ENCODE measurements around the gene TENM4. TPM values are rescaled to one million over a fixed set of nuclear protein-coding genes. Genes with fewer than 3 reads are reported as not detected.
A peak's percentile ranks its signal among the peaks of the same experiment; 100 is the strongest.

TENM4 gene
- total and polyA plus RNA-seq, 11 donors = 0.08 to 6.4 (median 1.0) TPM

DNA sequence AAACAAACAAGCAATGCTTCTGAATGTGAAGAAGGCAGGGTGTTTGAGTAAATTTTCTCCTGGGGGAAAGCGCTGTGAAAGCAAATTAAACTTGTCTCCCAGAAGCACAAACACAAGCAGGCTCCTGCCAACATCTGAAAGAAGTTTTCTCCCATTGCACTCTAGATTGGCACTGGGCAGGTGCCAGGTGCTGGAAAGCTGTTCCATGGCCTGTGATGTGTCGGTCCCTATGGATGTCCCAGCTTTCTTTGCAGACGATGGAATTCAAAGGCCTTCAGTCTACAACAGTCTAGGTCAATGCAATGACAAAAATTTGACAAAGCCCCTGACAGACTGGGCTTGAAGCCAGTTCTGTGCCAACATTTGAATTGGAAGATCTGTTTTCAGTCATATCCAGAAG is 620.1 kb downstream of the TENM4 start:
- H3K4me1 ChIP-seq = peaks cover 0 to 13% (median 0%) of the 10 kb centered on the region in 12 donors
- no peak for ATAC-seq
- intact Hi-C loops (cut with DNase I) = no loop called here
- H3K27ac ChIP-seq = no peak overlapping the region
- no peaks in the 10 kb centered on the region for H3K27me3 ChIP-seq
- H3K36me3 ChIP-seq = no peaks in the 10 kb centered on the region
- H3K4me3 ChIP-seq = no peak overlapping the region
- H3K9me3 ChIP-seq = no peaks in the 10 kb centered on the region
- DNase-seq = no peak
- no peak for TF ChIP-seq POLR2A (IDR thresholded peaks at IDR 0.05)
- TF ChIP-seq, protein P1, sequence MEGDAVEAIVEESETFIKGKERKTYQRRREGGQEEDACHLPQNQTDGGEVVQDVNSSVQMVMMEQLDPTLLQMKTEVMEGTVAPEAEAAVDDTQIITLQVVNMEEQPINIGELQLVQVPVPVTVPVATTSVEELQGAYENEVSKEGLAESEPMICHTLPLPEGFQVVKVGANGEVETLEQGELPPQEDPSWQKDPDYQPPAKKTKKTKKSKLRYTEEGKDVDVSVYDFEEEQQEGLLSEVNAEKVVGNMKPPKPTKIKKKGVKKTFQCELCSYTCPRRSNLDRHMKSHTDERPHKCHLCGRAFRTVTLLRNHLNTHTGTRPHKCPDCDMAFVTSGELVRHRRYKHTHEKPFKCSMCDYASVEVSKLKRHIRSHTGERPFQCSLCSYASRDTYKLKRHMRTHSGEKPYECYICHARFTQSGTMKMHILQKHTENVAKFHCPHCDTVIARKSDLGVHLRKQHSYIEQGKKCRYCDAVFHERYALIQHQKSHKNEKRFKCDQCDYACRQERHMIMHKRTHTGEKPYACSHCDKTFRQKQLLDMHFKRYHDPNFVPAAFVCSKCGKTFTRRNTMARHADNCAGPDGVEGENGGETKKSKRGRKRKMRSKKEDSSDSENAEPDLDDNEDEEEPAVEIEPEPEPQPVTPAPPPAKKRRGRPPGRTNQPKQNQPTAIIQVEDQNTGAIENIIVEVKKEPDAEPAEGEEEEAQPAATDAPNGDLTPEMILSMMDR (IDR thresholded peaks at IDR 0.05) = no peak
- WGBS, 4 donors = 61 to 76% (median 72%) methylated on average over 3 of the region's 3 CpGs

DNA sequence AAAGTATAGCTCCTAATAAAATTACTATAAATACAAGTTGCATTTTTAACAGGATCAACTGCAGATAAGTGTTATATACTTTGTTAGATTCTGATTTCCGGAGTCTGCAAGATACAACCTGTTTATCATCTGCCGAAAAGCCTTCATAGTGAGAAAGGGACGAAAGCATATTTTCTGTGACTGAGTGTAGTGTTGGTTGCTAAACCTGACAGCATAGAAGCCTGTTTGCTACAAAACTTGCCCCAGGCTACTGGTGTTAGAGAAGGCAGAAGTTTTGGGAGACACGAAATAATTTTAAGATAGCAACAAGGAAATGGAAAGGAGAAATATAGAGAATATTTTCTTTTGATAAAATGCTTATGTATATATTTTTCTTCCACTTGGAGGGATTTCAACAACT is 622.6 kb downstream of the TENM4 start:
- H3K9me3 ChIP-seq = no peaks in the 10 kb centered on the region
- 91 to 95% (median 94%) methylated on average over 4 of the region's 4 CpGs for WGBS, 4 donors
- H3K4me1 ChIP-seq = peaks cover 0 to 22% (median 0%) of the 10 kb centered on the region in 12 donors
- no peak for DNase-seq
- ATAC-seq = no peak
- no peaks in the 10 kb centered on the region for H3K27me3 ChIP-seq
- H3K36me3 ChIP-seq = no peaks in the 10 kb centered on the region
- no peak overlapping the region for H3K4me3 ChIP-seq
- H3K27ac ChIP-seq = no peak overlapping the region
- no peak for TF ChIP-seq POLR2A (IDR thresholded peaks at IDR 0.05)
- TF ChIP-seq, protein P1 (IDR thresholded peaks at IDR 0.05) = no peak
- intact Hi-C loops (cut with DNase I) = no loop called here

DNA sequence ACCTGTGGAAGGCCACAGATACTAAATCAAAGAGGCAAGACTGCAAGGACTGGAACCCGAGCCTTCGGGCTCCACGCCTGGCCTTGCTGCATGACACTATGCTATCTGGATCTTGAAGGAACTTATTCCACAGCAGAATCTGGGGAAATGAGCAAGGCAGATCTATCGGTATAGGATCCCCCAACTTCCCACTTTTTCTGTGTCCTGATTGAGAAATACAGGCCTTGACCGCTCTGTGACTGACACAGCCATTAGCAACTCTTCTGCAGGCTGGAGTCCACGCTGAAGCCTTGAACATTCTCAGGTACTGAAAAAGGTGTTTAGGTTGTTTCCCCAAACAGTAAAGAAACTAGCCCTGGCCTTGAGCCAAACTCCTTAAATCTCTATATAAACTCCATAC is 625.0 kb downstream of the TENM4 start:
- Histone ChIP-seq H3K27ac (peak overlapping the region in 1 of 12 donors; percentile 58), H3K4me1 (peaks cover 0 to 35% (median 0%) of the 10 kb centered on the region in 12 donors), H3K27me3 (no peaks in the 10 kb centered on the region), H3K9me3 (no peaks in the 10 kb centered on the region), H3K4me3 (no peak overlapping the region), H3K36me3 (no peaks in the 10 kb centered on the region)
- ATAC-seq (peak in 1 of 4 donors; percentile 35), DNase-seq (no peak)
- 90 to 96% (median 94%) methylated on average over 6 of the region's 6 CpGs for WGBS, 4 donors
- intact Hi-C loops (cut with DNase I) = no loop called here
- TF ChIP-seq POLR2A (IDR thresholded peaks at IDR 0.05) = no peak
- TF ChIP-seq, protein P1 (IDR thresholded peaks at IDR 0.05) = no peak

DNA sequence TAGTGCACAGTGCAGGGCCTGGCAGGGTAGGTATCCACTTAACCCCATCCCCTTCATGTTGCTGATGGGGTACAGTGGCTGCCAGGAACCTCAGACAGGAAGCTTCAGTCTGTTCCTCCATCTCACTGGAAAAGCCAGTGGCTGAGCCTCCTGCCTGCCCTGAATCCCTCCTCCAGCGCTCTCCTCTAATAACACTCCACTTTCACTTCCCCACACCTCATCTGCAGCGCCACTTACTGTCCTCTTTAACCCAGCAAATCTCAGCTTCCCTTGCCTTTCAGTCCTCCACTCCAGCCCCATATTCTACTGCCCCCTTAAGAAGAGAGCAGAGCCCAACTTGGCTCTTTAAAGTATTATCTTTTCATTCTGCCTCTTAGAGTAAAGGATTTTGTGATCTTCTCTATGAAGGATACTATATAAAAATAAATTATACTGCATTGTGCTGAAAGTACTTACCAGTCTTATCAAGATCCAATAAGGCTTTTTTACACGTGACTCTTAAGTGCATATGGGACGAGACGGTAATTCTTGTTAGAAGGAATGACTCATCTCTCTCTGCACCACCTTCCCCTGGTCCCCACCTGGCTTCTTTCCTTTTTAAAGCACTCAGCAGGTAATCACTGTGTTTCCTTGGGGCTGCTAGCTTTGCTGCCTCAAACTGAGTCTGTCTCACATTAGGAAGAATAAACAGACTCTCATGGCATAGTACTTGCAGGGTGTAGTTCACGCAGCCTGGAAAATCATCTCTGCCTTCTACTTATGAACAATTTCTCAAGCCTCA is 628.1 kb downstream of the TENM4 start:
- H3K27me3 ChIP-seq = no peaks in the 10 kb centered on the region
- no peaks in the 10 kb centered on the region for H3K36me3 ChIP-seq
- peak in 1 of 4 donors; percentile 33 for ATAC-seq
- no peak for DNase-seq
- H3K27ac ChIP-seq = peak overlapping the region in 1 of 12 donors; percentile 33
- intact Hi-C loops (cut with DNase I) = loop anchor here in 1 of 10 donors (5.0 kb wide), 1 partner anchor 50 kb away; no protein-coding TSS in a partner anchor
- no peaks in the 10 kb centered on the region for H3K9me3 ChIP-seq
- H3K4me1 ChIP-seq = peaks cover 0 to 59% (median 7%) of the 10 kb centered on the region in 12 donors
- H3K4me3 ChIP-seq = no peak overlapping the region
- TF ChIP-seq POLR2A (IDR thresholded peaks at IDR 0.05) = no peak
- TF ChIP-seq, protein P1 (IDR thresholded peaks at IDR 0.05) = no peak
- WGBS, 4 donors = 89 to 92% (median 91%) methylated on average over 6 of the region's 6 CpGs

Data from heart left ventricle (tissue), 16 donors.